SK-N-SH (cell line): Measurements from ENCODE around the gene CCDC87. TPM values are rescaled to one million over a fixed set of nuclear protein-coding genes. Genes with fewer than 3 reads are reported as not detected.

Experiments
- CTCF ChIA-PET: fragments of 300-600, 350-600 bp; formaldehyde crosslinking; extraction: SDS; loops from one replicate; lab custom pipeline; 2021; lab: Yijun Ruan, JAX
- POLR2A ChIA-PET: fragments of 350-600 bp; sonication (Branson Sonifier 250); formaldehyde crosslinking; extraction: SDS; loops from one replicate; lab custom pipeline; 2020; ENCODE audit warnings: antibody characterized with exemption, inconsistent platforms; lab: Yijun Ruan, JAX
- DNase-seq: peaks from one replicate; pipeline ENCODE4 v3.0.0; 2012
- H2AFZ ChIP-seq: fragments of 200-600 bp; sonication (generic); 2 replicates; pipeline ENCODE4 v1.8.1; 2016; ENCODE audit warnings: antibody characterized with exemption, mild to moderate bottlenecking, low read depth
- H3F3A ChIP-seq: fragments of 200-600 bp; sonication (generic); replicated peaks from 2 replicates; pipeline ENCODE3; 2016; ENCODE audit warnings: antibody characterized with exemption, mild to moderate bottlenecking; ENCODE audit not compliant: insufficient read depth
- H3K27ac ChIP-seq, 2 experiments: fragments of 200-500 bp in 1 of 2; fragments of 200-600 bp in 1 of 2; sonication (Bioruptor generic) in 1 of 2; sonication (generic), shearing (Covaris generic) in 1 of 2; 2 replicates each; pipeline versions ENCODE4 v1.5.1 to v1.6.1; 2014 to 2016; ENCODE audit warnings: low read depth in 2 of 2, inconsistent platforms in 1 of 2, low read length in 1 of 2, mild to moderate bottlenecking in 1 of 2, mixed read lengths in 1 of 2
- H3K27me3 ChIP-seq: fragments of 200-600 bp; sonication (generic), shearing (Covaris generic); 2 replicates; pipeline ENCODE4 v1.6.1; 2016; ENCODE audit warnings: mixed run types; ENCODE audit not compliant: insufficient read depth
- H3K36me3 ChIP-seq, 2 experiments: fragments of 200-500 bp in 1 of 2; fragments of 200-600 bp in 1 of 2; sonication (Bioruptor generic) in 1 of 2; sonication (generic) in 1 of 2; replicated peaks in 1 of 2; 2 replicates each; pipeline versions ENCODE3 to v1.5.1; 2014 to 2016; ENCODE audit warnings: low read length in 1 of 2, mild to moderate bottlenecking in 1 of 2; ENCODE audit not compliant: insufficient read depth in 2 of 2, control insufficient read depth in 1 of 2
- H3K4me1 ChIP-seq, 2 experiments: fragments of 200-500 bp in 1 of 2; fragments of 200-600 bp in 1 of 2; sonication (Bioruptor generic) in 1 of 2; sonication (generic), shearing (Covaris generic) in 1 of 2; 2 replicates each; pipeline versions ENCODE4 v1.5.1 to v1.6.1; 2014 to 2016; ENCODE audit warnings: low read depth in 1 of 2, low read length in 1 of 2, mixed run types in 1 of 2; ENCODE audit not compliant: insufficient read depth in 2 of 2, control insufficient read depth in 1 of 2
- H3K4me2 ChIP-seq: fragments of 200-600 bp; sonication (generic), shearing (Covaris generic); 2 replicates; pipeline ENCODE4 v1.6.1; 2017; ENCODE audit warnings: mixed run types
- H3K4me3 ChIP-seq, 2 experiments: fragments of 200-500 bp in 1 of 2; fragments of 200-600 bp in 1 of 2; sonication (Bioruptor generic) in 1 of 2; sonication (generic), shearing (Covaris generic) in 1 of 2; 2 replicates each; pipeline versions ENCODE4 v1.5.1 to v1.8.1; 2014 to 2016; ENCODE audit warnings: low read depth in 2 of 2, inconsistent platforms in 1 of 2, low read length in 1 of 2, mild to moderate bottlenecking in 1 of 2, mixed read lengths in 1 of 2, moderate library complexity in 1 of 2
- H3K79me2 ChIP-seq: fragments of 200-600 bp; sonication (generic); 2 replicates; pipeline ENCODE4 v1.8.1; 2017; ENCODE audit warnings: mild to moderate bottlenecking; ENCODE audit not compliant: insufficient read depth
- H3K9ac ChIP-seq: fragments of 200-600 bp; sonication (generic); 2 replicates; pipeline ENCODE4 v1.6.1; 2017; ENCODE audit warnings: mixed run types
- H3K9me2 ChIP-seq: fragments of 200-600 bp; sonication (generic); 2 replicates; pipeline ENCODE4 v1.6.1; 2017; ENCODE audit warnings: mixed run types
- H3K9me3 ChIP-seq: fragments of 200-600 bp; sonication (generic); 2 replicates; pipeline ENCODE4 v1.6.1; 2017; ENCODE audit warnings: mixed run types, mild to moderate bottlenecking, moderate library complexity
- H4K20me1 ChIP-seq: fragments of 200-600 bp; sonication (generic); 2 replicates; pipeline ENCODE4 v1.6.1; 2017; ENCODE audit warnings: mild to moderate bottlenecking, mixed run types; ENCODE audit not compliant: insufficient read depth
- CTCF ChIP-seq: fragments of 200-600 bp; sonication (generic); IDR thresholded peaks from 2 replicates; pipeline ENCODE4 v1.6.1; 2017; ENCODE audit warnings: antibody characterized with exemption, mild to moderate bottlenecking, moderate library complexity
- ELF1 ChIP-seq: IDR thresholded peaks from 2 replicates; pipeline ENCODE4 v1.4.0; 2012
- FOSL2 ChIP-seq: IDR thresholded peaks from 2 replicates; pipeline ENCODE4 v1.4.0; 2012; ENCODE audit warnings: low read depth, mild to moderate bottlenecking, moderate library complexity, borderline replicate concordance
- FOXJ3 ChIP-seq: sonication (generic); formaldehyde crosslinking; IDR thresholded peaks from 2 replicates; pipeline ENCODE4 v1.5.1; 2020; ENCODE audit warnings: mild to moderate bottlenecking, missing genetic modification reagents
- FOXM1 ChIP-seq: IDR thresholded peaks from 2 replicates; pipeline ENCODE4 v1.4.0; 2012; ENCODE audit warnings: low read depth, mild to moderate bottlenecking
- GATA2 ChIP-seq: sonication (generic); formaldehyde crosslinking; IDR thresholded peaks from 2 replicates; pipeline ENCODE4 v1.5.0; 2020; ENCODE audit warnings: mild to moderate bottlenecking, missing genetic modification reagents
- MEF2A ChIP-seq: IDR thresholded peaks from 2 replicates; pipeline ENCODE4 v1.4.0; 2012; ENCODE audit warnings: low read depth, borderline replicate concordance
- NFIC ChIP-seq: IDR thresholded peaks from 2 replicates; pipeline ENCODE4 v1.4.0; 2012; ENCODE audit warnings: borderline replicate concordance
- RAD21 ChIP-seq: IDR thresholded peaks from 2 replicates; pipeline ENCODE4 v1.6.1; 2012; ENCODE audit warnings: mild to moderate bottlenecking, low read length
- RCOR1 ChIP-seq: fragments of 150-350 bp; IDR thresholded peaks from 2 replicates; pipeline ENCODE4 v1.6.1; 2017; ENCODE audit warnings: antibody characterized with exemption, low read length
- RFX5 ChIP-seq: IDR thresholded peaks from 2 replicates; pipeline ENCODE4 v1.6.1; 2012; ENCODE audit warnings: mild to moderate bottlenecking, improper control_type of control experiment, low read length
- SIN3A ChIP-seq: IDR thresholded peaks from 2 replicates; pipeline ENCODE4 v1.6.1; 2012; ENCODE audit warnings: low read depth, mild to moderate bottlenecking, low read length, moderate library complexity, borderline replicate concordance
- TCF12 ChIP-seq: IDR thresholded peaks from 2 replicates; pipeline ENCODE4 v1.4.0; 2012
- TEAD4 ChIP-seq: IDR thresholded peaks from 2 replicates; pipeline ENCODE4 v1.4.0; 2012; ENCODE audit warnings: mild to moderate bottlenecking, borderline replicate concordance; ENCODE audit not compliant: insufficient read depth
- USF1 ChIP-seq: IDR thresholded peaks from 2 replicates; pipeline ENCODE4 v1.4.0; 2012; ENCODE audit warnings: low read depth, borderline replicate concordance
- YY1 ChIP-seq: IDR thresholded peaks from 2 replicates; pipeline ENCODE4 v1.4.0; 2012; ENCODE audit warnings: low read depth, mild to moderate bottlenecking
- WGBS: methylation state at CpG from one replicate; pipeline ENCODE4 v1.1.6; 2017; ENCODE audit warnings: low lambda C conversion rate; 5-methylcytosine and 5-hydroxymethylcytosine counted together
- polyA plus RNA-seq, 3 experiments: library from polyadenylated mRNA; depleted of rRNA; stranded (reverse); fragments of >200 nt; gene quantifications; 2 replicates each; pipeline ENCODE4 v1.2.3, GENCODE V29; 2012
- TF ChIP-seq, protein P1 (sequence below): fragments of 150-350 bp; IDR thresholded peaks from 2 replicates; pipeline ENCODE4 v1.6.1; 2016; ENCODE audit warnings: mild to moderate bottlenecking, low read depth, low read length
- TF ChIP-seq, protein P2 (sequence below): IDR thresholded peaks from 2 replicates; pipeline ENCODE4 v1.4.0; 2012; ENCODE audit warnings: low read depth, borderline replicate concordance
- TF ChIP-seq, protein P3 (sequence below): fragments of 150-350 bp; IDR thresholded peaks from 2 replicates; pipeline ENCODE4 v1.6.1; 2017; ENCODE audit warnings: antibody characterized with exemption, low read length, low read depth, borderline replicate concordance

The CCDC87 gene
- polyA plus RNA-seq, 1 of the 3 experiments (the other 2 are of a cell fraction), result 0.21 TPM

- Histone ChIP-seq H3K79me2 (no peaks in the 10 kb centered on the region), H3K27ac (no peak overlapping the region), H3K27me3 (no peaks in the 10 kb centered on the region), H3K9ac (no peak overlapping the region), H3K9me2 (no peaks in the 10 kb centered on the region), H3K4me3 (no peak overlapping the region), H3K4me2 (no peak overlapping the region)
- CTCF ChIA-PET, result interaction anchor here (0.6 to 1.1 kb wide), 4 partner anchors 15 to 270 kb away, joined by 3 to 4 read pairs (median 4); partner anchors contain the start of gene RBM4B
- 94% methylated on average over 9 of the region's 10 CpGs for WGBS
- TF ChIP-seq TEAD4, result no peak
- no peak for TF ChIP-seq SIN3A
- no peak for TF ChIP-seq RFX5
- no peak for TF ChIP-seq RCOR1
- no peak for TF ChIP-seq ELF1
- TF ChIP-seq, protein P1, sequence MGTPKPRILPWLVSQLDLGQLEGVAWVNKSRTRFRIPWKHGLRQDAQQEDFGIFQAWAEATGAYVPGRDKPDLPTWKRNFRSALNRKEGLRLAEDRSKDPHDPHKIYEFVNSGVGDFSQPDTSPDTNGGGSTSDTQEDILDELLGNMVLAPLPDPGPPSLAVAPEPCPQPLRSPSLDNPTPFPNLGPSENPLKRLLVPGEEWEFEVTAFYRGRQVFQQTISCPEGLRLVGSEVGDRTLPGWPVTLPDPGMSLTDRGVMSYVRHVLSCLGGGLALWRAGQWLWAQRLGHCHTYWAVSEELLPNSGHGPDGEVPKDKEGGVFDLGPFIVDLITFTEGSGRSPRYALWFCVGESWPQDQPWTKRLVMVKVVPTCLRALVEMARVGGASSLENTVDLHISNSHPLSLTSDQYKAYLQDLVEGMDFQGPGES, result no peak
- TF ChIP-seq, protein P2, sequence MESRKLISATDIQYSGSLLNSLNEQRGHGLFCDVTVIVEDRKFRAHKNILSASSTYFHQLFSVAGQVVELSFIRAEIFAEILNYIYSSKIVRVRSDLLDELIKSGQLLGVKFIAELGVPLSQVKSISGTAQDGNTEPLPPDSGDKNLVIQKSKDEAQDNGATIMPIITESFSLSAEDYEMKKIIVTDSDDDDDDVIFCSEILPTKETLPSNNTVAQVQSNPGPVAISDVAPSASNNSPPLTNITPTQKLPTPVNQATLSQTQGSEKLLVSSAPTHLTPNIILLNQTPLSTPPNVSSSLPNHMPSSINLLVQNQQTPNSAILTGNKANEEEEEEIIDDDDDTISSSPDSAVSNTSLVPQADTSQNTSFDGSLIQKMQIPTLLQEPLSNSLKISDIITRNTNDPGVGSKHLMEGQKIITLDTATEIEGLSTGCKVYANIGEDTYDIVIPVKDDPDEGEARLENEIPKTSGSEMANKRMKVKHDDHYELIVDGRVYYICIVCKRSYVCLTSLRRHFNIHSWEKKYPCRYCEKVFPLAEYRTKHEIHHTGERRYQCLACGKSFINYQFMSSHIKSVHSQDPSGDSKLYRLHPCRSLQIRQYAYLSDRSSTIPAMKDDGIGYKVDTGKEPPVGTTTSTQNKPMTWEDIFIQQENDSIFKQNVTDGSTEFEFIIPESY, result no peak
- no peak for TF ChIP-seq MEF2A
- TF ChIP-seq NFIC, result no peak
- TF ChIP-seq FOXM1, result no peak
- TF ChIP-seq CTCF, result no peak
- no peak for TF ChIP-seq YY1
- TF ChIP-seq TCF12, result no peak
- no peak for TF ChIP-seq GATA2
- no peak for TF ChIP-seq FOSL2
- no peak for TF ChIP-seq RAD21
- no peak for TF ChIP-seq FOXJ3 (CRISPR knock-in tag)
- TF ChIP-seq USF1, result no peak
- TF ChIP-seq, protein P3, sequence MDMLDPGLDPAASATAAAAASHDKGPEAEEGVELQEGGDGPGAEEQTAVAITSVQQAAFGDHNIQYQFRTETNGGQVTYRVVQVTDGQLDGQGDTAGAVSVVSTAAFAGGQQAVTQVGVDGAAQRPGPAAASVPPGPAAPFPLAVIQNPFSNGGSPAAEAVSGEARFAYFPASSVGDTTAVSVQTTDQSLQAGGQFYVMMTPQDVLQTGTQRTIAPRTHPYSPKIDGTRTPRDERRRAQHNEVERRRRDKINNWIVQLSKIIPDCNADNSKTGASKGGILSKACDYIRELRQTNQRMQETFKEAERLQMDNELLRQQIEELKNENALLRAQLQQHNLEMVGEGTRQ, result no peak
- TF ChIP-seq, all 33 proteins: peak for 0
- no peaks in the 10 kb centered on the region for H3K9me3 ChIP-seq
- no peak for DNase-seq
- H3K36me3 ChIP-seq, result no peaks in the 10 kb centered on the region
- POLR2A ChIA-PET, result no interaction called here
- H3F3A ChIP-seq, result no peaks in the 10 kb centered on the region
- no peak overlapping the region for H2AFZ ChIP-seq
- H3K4me1 ChIP-seq, result peaks cover 0 to 7% of the 10 kb centered on the region in 2 experiments; a peak in 1 of 4 replicates
- H4K20me1 ChIP-seq, result no peaks in the 10 kb centered on the region
Observed at GRCh38 chr11:66563832-66564231, 29.0 kb downstream of the CCDC87 start.
